T-helper 1 cell (primary cell): ENCODE data around the gene FKBP6.
"Not testable (repeated sequence)": the region's sequence is repeated elsewhere in the genome, so short reads cannot be mapped to it uniquely, and the experiment has no call there.

Experiments
- DNase-seq, 5 donors: peaks; one replicate each; pipeline ENCODE4 v3.0.0-alpha.2; 2012 to 2020
- total RNA-seq, 4 donors: gene quantifications; one replicate each; lab custom pipeline; 2026; lab: John Stamatoyannopoulos, UW

FKBP6 gene
- total RNA-seq = 0 reads per million in 4 donors

DNA sequence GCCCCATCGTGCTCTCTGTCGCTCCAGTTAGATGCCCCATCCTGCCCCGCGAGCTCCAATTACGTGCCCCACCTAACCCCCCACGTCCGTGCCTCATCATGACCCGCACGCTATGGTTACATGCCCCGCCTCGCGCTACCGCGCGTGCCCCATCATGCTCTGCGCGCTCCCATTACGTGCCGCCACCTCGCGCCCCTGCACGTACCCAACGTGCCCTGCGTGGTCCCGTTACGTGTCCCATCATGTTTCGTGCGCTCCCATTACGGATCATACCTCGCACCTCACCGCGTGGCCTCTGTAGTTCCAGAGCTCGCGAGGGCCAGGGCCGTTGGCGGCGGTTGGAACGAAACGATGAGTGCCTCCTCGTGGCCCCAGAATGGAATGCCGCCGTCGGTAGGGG, at the start of gene FKBP6, which contains the start of gene TRIM50:
Gene FKBP6 (plus strand): TSS at position 240 of the 400 bp plus-strand sequence. CDS start 268 bp downstream, outside the sequence.
Gene TRIM50 (minus strand): TSS at position 161 of the 400 bp plus-strand sequence. CDS start 3,295 bp downstream, outside the sequence.
- DNase-seq = not testable (repeated sequence)

DNA sequence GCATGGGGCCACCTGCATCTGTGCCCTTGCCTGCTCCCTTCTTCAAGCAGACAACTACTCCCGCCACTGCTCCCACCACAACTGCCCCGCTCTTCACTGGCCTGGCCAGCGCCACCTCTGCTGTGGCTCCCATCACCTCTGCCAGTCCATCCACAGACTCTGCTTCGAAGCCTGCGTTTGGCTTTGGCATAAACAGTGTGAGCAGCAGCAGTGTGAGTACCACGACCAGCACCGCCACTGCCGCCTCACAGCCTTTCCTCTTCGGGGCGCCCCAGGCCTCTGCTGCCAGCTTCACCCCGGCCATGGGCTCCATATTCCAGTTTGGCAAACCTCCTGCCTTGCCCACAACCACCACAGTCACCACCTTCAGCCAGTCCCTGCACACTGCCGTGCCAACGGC, 30.7 kb upstream of the FKBP6 start:
- DNase-seq = not testable (repeated sequence)

DNA sequence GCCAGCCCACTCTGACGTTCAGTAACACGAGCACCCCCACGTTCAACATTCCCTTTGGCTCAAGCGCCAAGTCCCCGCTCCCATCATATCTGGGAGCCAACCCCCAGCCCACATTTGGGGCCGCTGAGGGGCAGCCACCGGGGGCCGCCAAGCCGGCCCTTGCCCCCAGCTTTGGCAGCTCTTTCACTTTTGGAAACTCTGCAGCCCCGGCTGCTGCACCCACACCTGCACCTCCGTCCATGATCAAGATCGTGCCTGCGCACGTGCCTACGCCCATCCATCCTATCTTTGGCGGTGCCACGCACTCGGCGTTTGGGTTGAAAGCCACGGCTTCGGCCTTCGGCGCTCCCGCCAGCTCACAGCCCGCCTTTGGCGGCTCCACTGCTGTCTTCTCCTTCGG, 30.3 kb upstream of the FKBP6 start:
- DNase-seq = not testable (repeated sequence)

- not testable (repeated sequence) for DNase-seq
Observed at GRCh38 chr7:73299812-73300211, 28.1 kb upstream of the FKBP6 start.

GRCh38 chr7:73301108-73301507, 26.9 kb upstream of the FKBP6 start:
- not testable (repeated sequence) for DNase-seq

GRCh38 chr7:73302846-73303245, 25.1 kb upstream of the FKBP6 start:
- not testable (repeated sequence) for DNase-seq

GRCh38 chr7:73303546-73303945, 24.4 kb upstream of the FKBP6 start:
- no peak for DNase-seq

- DNase-seq = no peak
Observed at GRCh38 chr7:73304071-73304470, 23.9 kb upstream of the FKBP6 start.

DNA sequence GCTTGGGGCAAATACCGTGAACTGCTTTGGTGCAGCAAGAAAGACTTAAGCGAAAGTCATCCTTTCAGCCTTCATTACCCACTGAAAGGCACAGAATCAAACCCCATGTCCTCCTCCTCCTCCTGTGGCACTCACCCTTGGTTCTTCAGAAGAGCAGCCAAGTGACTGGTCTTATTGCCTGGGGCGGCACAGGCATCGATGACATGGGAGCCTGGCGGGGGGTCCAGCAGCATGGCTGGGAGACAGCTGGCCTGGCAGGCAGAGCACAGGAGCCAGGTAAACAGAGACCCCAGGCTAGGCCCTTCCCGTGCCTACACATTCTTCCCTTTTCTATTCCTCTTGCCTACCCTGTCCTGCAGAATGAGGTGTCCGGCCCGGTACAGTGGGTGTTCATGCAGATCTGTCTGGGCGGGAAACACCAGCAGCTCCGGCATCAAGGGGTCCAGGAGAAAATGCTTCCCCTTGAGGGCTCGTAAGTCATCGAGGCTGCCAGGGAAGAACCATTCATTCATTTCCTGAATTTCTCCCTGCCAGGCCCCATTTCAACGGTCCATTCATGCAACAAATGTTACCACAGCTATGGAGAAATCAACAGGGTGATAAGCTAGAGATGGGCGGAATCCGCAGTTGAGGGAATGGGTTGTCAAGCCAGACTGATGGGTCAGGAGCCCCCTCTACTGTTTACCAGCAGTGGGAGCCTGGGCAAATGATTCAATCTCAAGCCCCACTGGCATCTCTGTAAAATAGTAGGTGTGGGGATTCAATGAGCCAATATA, 23.2 kb upstream of the FKBP6 start:
- DNase-seq = not testable (repeated sequence)

GRCh38 chr7:73307436-73307835, 20.5 kb upstream of the FKBP6 start:
- DNase-seq = no peak

DNA sequence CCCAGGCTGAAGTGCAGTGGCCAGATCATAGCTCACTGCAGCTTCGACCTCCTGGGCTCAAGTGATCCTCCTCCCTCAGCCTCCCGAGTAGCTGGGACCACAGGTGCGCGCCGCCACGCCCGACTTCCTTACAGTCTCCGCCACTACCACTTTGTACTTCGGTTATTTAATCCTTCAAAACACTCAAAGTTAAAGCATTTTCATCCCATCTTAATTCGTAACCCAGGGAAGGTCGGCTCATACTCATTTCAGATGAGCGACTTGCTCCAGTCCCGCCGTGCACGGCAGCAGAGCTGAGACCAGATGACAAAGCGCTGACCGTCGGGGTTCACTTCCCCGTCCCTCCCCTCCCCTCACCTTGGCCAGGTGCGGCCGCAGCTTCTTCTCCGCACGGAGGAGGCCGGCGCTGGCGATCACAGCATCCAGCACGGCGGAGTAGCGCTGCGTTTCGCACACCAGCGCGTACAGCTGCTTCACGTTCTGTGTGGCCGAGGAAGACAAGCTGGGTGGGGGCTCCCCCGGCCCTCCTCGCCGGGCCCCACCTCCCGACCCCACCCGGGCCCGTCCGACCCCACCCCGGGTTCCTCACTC, 19.8 kb upstream of the FKBP6 start:
- no peak for DNase-seq

DNA sequence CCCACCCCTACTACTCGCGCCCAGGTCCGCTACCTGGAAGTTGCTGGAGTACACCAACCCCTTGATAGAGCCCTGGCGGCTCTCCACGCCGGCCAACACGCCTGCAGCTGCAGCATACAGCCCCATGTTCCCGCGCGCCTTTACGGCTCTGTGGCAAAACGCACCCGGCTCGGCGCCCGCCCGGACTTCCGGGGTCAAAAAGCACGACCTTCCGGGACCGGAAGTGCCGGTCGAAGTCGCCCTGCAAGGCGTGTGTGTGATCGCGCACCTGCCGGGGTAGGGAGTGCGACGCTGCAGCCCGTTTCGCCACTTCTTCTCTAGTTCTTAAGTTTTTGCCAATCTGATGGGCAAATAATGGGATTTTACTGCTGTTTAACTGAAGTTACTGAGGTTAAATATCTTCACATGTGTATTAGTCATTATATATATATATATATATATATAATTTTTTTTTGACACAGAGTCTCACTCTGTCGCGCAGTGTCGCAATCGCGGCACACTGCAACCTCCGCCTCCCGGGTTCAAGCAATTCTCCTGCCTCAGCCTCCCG, 19.2 kb upstream of the FKBP6 start, which contains the start of gene NSUN5:
Gene NSUN5 (minus strand): TSS at position 162 of the 550 bp plus-strand sequence. CDS start 36 bp downstream, at position 126.
- DNase-seq = peak; percentile 71 to 94 (median 81)

DNA sequence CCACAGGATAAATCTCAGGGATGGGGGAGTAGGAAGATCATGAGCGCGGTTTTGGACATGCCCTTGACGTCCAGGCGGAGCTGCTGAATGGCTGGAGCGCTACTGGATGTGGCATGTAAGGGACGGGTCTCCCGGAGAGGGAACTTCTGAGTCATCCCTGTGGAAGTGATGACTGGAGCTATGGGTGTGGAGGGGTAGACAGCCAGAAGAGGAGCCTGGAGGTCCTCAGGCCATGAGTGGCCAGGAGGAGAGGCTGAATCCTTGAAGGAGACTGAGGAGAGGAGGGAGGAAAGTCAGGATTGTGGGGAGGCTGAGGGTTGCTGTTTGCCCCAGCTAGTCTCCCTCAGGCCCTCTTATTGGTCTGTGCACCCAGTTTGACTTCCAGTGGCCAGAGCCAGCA, 16.5 kb upstream of the FKBP6 start:
- DNase-seq = not testable (repeated sequence)

DNA sequence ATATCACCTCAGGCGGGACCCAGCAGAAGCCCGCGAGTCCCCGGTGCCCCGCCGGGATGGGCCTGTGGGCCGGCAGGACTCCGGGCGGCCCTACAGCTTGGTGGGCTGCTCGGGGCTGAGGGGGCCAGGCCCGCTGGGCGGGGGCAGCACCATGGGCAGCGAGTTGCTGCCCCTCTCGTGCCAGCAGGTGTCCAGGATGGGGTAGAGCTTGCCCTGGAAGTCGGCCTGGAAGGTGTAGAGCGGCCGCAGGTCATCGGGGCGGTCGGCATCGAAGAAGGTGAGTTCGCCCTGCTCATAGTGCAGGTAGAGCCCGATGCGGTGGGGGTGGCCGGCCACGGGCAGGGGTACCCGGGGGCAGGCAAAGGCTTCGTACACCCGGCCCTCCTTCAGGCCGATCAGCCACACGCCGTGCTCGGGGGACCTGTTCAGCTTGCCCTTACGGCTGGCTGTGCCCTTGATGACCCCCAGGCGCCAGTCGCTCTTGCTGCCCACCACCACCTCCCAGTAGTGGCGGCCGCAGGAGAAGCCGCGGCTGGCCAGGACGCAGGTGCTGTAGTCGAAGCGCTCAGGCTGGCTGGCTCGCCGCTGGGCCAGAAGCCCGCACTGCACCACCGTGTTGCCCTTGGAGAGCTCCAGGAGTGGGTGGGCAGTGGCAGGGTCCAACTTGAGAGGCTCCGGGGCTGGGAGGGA, 15.0 kb upstream of the FKBP6 start:
- no peak for DNase-seq

- no peak for DNase-seq
Observed at GRCh38 chr7:73313521-73313906, 14.4 kb upstream of the FKBP6 start.

DNA sequence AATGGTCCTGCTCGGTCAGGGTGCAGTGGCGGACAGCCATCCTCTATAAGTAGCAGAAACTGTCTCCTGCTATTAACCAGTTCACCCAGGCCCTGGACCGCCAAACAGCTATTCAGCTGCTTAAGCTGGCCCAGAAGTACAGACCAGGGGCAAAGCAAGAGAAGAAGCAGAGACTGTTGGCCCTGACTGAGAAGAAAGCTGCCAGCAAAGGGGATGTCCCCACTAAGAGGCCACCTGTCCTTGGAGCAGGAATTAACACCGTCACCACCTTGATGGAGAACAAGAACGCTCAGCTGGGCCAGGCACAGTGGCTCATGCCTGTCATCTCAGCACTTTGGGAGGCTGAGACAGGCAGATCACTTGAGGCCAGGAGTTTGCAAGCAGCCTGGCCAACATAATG, 13.7 kb upstream of the FKBP6 start:
- DNase-seq = no peak

- DNase-seq = no peak
Observed at GRCh38 chr7:73316521-73316920, 11.4 kb upstream of the FKBP6 start.

DNA sequence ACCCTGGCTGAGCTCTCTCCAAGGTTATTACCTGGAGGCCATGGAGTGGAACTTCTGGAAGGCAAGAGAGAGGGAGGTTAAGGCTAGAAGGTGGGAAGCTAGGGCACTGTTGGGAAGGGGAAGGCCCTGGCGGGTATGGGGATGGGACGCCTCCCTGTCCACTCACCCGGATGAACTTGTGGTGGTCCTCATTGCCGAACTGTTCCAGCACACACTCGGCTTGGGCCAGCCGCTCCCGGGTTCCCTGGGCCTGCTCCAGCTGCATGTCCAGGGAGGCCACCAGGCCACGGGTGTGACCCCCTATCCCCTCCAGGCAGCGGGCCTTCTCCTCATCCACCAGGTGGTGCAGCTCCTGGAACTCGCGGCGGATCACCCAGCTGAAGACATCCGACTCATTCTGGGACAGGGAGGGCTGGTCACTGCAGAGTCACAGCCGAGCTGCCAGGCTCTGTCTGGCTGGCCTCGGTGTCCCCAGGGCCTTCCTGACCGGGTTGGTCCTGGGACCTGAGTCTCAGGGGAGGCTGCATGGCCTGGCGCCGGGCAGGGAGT, 9.2 kb upstream of the FKBP6 start:
- DNase-seq = not testable (repeated sequence)

GRCh38 chr7:73319541-73319940, 8.4 kb upstream of the FKBP6 start:
- not testable (repeated sequence) for DNase-seq

DNA sequence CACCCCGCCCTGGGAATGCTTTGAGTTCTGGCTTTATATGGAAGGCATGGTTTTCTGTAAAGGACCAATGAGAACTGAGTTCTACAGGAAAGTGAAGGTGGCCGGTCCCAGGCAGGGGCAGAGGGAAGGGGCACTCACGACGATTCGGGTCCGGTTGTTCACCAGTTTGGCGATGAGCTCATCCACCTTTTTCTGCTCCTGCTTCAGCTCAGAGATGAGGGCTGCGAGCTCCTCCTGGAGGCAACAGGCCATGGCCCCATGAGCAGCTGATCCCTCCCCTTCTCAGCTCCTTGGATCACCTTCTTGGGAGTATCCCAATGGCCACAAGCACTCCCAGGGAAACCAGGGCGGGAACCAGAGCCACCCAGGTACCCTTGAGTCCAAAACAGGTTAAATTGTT, 8.0 kb upstream of the FKBP6 start:
- not testable (repeated sequence) for DNase-seq

GRCh38 chr7:73323434-73324080, 4.4 kb upstream of the FKBP6 start:
- not testable (repeated sequence) for DNase-seq
